ENCODE measurements around the gene SKIC8.

Gene SKIC8

GRCh38 chr15:78321041-78321570 lies 21.7 kb upstream of the SKIC8 start:
- DNase-seq, result no peak

GRCh38 chr15:78320183-78320582 lies 20.8 kb upstream of the SKIC8 start:
- DNase-seq, result no peak

DNA sequence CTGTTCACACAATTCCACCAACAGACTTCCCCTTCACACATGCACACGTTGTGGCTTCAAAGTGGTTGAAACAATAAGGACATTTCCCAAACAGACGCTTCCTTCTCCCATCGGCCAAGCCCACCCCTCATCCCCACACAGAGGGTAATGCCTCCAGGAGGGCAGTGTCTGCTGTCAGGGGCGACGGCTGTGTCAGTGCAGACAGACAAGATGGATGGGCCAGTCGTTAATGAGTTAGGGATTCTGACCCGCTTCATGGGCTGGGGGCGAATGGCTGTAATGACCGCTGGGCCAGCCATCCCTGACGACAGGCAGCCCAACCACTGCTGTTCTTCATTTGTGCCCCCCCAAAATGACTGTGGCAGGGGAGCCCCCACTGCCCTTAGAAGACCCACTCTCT lies 20.2 kb upstream of the SKIC8 start:
- DNase-seq, result no peak

- no peak for DNase-seq
Observed at GRCh38 chr15:78317145-78317836, 17.9 kb upstream of the SKIC8 start.

GRCh38 chr15:78316283-78317083 lies 17.1 kb upstream of the SKIC8 start:
- no peak for DNase-seq

GRCh38 chr15:78315686-78316282 lies 16.4 kb upstream of the SKIC8 start:
- DNase-seq, result no peak

DNA sequence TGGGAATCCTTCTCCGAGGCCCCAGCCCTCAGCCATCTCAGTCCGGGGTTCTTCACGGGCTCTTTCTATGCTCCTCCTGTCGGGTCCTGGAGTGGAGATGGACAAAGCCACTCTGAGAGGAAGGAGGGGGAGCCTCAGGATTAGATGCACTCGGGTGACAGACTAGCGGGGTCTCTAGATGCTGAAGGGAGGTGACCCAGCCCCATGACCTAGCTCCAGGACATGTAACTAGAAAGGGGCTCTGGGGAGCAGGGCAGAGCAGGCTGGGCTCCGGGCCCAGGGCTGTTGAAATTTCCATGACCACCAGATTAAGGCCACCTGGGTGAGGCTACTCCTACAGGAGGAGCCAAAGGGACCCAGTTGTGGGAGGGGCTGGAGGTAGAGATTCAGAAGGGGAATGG lies 14.8 kb upstream of the SKIC8 start:
- DNase-seq, result no peak

GRCh38 chr15:78313383-78313782 lies 14.0 kb upstream of the SKIC8 start:
- no peak for DNase-seq

DNA sequence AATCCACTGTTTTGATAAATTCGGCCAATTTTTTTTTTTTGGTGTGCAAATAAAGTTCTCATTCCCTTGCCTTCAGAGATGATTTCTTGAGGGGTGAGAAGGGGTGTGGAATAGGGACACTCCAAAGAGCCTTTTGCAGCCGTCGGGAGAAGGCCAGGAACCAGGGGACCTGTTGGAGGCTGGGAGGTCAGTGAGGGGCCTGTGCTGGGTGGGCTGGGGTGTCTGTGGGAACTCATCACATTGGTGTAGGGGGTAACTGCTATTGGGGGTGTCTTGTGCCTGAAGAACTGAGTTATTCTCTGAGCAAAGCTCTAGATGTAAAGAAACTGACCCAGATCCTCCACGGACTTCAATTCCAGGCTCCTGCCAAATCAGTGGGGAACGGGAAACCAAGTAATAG lies 13.5 kb upstream of the SKIC8 start:
- no peak for DNase-seq

DNA sequence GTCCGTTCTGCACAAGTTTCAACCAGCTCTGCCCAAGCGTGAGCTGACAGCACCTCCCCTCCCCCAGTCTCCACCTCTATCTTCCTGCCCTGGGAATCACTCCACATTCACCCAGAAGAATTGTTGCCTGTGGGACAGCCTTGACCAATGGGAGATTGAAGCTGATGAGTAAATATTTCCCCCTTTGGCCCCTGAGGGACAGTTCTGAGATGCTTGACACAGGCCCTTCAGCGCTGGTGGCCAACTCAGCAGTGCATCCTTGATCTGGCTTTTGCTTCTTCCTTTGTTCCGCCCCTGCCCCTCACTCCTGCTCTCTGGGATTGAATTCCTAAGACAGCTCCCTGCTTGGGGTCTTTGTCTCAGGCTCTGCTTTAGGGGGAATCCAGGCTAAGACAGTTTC lies 13.1 kb upstream of the SKIC8 start:
- DNase-seq, result no peak

DNA sequence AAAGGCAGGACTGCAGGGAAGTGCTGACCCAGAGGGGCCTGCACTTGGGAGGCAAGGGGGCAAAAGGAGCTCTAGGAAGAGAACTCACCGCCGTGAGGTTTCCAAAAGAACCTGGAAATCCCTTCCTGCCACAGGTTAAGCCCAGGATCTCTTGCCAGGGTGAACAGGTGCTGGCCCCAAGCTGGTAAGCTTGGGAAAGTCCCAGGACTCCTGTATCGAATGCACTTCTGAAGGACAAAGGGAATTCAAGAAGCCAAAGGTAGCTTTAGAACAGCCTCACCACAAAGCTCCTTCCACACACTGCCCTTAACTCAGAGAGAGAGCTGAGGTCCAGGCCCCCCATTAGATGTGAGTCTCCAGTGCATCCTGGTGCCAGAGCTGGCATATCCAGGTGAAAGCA lies 11.9 kb upstream of the SKIC8 start:
- no peak for DNase-seq

- peak; percentile 29 for DNase-seq
Observed at GRCh38 chr15:78308422-78309032, 9.1 kb upstream of the SKIC8 start.

DNA sequence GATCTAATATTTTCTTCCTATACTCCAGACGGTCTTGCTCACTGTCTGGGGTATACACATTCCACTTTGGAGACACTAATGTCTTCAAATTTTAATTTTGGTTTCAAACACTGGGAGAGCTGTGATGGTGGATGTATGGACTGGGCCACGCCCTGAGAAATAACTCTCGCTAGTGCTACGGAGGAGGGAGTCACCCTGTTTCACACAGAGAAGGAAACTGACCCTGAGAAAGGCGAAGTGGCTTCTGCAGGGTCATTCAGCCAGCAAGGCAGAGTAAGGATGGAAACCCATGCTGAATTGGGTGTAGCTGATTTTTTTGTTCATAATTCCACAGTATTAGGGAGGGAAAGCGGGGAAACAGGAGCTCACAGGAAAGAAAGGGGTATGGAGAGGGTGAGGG lies 8.6 kb upstream of the SKIC8 start:
- no peak for DNase-seq

- no peak for DNase-seq
Observed at GRCh38 chr15:78306176-78306774, 6.9 kb upstream of the SKIC8 start.

- DNase-seq, result no peak
Observed at GRCh38 chr15:78304216-78305066, 5.0 kb upstream of the SKIC8 start.

GRCh38 chr15:78302579-78303312 lies 3.3 kb upstream of the SKIC8 start:
- no peak for DNase-seq

DNA sequence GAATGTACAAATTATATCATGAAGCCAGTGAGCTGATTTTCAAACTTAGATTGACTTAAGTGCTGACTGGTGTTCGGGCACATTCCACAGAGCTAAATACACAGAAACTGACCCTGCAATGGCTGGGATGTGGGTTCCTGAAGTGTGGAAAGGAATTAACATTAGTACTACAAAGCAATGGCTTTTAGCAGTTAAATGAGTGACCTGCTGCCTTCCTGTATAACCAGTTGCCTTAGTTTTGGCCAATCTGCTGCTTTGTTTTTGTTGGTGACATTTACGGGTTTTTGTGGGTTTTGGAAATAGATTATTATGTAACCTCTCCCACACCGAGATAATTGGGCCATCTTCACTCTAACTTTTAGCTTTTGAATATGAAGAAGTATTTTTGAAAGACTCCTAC lies 2.4 kb upstream of the SKIC8 start:
- DNase-seq, result no peak

DNA sequence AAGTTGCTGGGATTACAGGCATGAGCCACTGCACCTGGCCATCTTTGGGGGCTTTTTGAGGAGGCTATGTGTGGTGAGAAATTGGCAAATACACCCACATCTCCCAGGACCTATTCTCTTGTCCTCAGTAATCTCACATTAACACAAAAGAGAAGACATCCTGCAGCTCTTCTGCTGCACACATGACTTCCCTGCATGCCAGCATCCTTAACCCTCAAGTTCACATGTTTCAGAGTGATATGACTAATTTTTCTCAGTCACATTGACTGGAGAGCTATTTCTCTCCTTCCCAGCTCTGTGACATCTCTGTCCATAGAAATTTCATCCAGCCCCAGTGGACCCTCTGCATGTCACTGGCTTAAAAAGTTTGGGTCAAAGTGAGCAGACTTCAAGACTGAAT lies 1.9 kb upstream of the SKIC8 start:
- no peak for DNase-seq

GRCh38 chr15:78292219-78292618 lies 7.2 kb downstream of the SKIC8 start:
- DNase-seq, result no peak

DNA sequence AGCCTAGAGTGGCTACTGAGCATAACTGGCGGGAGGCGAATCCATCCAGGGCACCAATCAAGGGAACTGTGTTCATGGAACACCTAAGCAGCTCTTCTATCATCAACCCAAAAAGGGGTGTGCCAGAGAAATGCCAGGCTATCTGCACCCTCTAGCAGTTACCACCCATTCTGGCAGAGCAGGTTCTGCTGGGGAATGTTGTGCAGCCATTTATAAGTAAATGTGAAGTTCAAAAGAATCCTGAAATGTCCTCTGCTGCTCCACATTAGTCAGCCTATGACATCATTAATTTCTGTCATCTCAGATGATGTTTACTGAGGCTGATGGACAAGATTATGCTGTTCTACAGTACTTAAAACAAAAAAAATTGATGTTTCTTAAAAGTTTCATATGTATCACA lies 7.7 kb downstream of the SKIC8 start:
- no peak for DNase-seq

DNA sequence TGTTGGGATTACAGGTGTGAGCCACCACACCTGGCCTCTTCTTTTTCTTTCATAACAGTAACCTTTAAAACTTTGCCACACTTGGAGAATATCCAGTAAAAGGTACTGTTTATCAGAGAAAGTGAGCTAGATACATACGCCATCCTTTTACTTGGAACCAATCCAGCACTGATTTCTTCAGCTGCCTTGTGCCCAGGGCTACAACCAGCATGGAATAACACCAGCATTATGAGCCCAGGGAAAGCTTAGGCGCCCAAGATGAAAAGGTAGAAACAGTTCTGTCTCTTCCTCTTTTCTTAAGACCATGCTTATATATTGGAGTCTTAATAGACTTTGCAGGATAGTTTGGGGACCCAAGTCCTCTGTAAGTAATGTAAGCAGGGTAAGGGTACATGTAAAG lies 8.4 kb downstream of the SKIC8 start:
- DNase-seq, result no peak
